GM12872 (cell line): ENCODE measurements around the gene ZC3HAV1L.

Experiments
- TF ChIP-seq, protein P1 (sequence below): IDR thresholded peaks from 3 replicates; pipeline ENCODE4 v1.5.1; 2011; ENCODE audit warnings: low read depth, mild to moderate bottlenecking, low read length, moderate library complexity; ENCODE audit not compliant: insufficient read depth

Gene ZC3HAV1L

DNA sequence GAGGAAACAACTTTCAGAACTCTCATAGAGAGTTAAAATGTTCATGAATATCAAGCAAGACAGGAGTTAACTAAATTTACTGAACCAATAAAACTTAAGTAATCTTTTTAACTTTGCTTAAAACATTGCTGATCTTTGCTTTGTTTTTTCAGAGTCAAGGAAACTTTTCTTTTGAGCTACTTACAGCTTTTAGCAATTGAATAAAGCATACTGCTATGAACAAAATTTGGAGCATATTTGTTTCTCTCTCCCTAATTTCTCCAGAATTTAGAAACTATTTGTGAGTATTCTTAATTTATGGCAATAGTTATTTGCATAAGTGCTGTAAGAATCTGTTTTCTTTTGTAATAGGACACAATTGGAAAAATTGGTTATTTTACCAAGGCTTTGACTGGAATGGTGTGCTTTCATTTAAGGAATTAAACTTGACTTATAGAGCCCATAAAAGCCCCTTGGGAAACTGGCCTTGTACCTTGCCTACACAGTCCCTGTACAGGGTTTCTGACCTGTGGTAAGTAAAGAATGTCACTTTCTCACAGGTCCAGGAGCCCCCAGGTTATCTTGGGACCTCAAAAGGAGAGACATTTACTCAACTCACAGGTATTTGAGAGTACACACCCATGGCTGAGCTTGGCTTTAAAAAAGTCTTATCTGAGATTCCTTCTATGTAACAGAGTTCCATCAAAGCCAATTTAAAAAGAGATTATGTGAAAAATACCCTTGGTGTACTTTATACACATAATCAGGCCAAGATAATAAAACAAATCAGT lies 31.3 kb downstream of the ZC3HAV1L start:
- TF ChIP-seq, protein P1, sequence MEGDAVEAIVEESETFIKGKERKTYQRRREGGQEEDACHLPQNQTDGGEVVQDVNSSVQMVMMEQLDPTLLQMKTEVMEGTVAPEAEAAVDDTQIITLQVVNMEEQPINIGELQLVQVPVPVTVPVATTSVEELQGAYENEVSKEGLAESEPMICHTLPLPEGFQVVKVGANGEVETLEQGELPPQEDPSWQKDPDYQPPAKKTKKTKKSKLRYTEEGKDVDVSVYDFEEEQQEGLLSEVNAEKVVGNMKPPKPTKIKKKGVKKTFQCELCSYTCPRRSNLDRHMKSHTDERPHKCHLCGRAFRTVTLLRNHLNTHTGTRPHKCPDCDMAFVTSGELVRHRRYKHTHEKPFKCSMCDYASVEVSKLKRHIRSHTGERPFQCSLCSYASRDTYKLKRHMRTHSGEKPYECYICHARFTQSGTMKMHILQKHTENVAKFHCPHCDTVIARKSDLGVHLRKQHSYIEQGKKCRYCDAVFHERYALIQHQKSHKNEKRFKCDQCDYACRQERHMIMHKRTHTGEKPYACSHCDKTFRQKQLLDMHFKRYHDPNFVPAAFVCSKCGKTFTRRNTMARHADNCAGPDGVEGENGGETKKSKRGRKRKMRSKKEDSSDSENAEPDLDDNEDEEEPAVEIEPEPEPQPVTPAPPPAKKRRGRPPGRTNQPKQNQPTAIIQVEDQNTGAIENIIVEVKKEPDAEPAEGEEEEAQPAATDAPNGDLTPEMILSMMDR: no peak

DNA sequence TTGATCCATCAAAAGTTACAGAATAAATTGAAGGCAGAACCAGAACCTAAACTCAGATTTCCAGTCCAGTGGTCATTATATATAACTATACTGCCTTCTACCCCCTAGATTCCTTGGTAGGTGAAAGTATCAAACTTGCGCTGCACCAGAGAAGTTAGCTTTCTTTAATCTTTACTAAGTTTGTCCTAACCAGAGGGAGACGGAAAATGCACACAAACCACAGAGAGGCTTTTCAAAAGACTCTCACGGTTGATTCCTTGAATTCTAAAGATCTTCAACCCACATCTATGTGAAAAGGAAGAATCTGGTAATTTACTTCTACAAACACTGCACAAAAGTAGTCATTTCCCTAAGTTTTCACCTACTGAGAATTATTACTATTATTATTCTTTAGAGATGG lies 36.4 kb downstream of the ZC3HAV1L start:
- TF ChIP-seq, protein P1: no peak

DNA sequence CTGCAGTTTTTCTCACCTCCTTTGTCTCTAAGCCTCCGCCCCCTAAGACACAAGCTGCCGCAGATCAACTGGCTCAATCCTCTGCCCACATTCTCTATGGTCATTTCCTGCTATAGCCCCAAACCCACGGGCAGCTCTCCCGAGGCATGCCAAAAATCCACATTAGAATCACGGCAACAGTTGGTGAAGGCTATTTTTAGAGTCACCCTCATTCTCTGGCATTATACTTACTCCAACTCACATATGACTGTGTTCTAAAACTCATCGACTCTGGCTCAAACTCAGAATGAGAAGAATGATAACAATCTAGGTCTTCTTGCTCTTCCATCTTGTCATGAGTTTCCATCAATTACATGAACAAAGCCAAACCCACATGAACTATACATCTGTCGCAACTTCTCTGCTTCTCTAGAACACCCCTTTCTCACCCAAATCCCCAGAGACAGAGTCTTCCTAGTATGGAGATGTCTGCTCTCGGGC lies 43.8 kb downstream of the ZC3HAV1L start:
- TF ChIP-seq, protein P1: no peak

DNA sequence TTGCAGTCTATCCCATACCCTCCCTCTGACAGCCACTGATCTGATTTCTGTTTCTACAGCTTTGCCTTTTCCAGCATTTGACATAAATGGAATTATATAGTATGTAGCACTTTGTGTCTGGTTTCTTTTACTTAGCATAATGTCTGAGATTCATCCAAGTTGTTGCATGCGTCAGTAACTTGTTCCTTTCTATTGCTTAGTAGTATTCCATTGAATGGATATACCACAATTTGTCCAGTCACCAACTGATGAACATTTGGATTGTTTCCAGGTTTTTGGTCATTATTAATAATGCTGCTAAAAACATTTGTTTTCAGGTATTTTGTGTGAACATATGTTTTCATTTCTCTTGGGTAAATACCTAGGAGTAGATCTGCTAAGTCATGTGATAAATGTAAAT lies 48.2 kb downstream of the ZC3HAV1L start:
- TF ChIP-seq, protein P1: no peak

- TF ChIP-seq, protein P1: no peak
Measured at GRCh38 chr7:138982204-138982623, 53.6 kb downstream of the ZC3HAV1L start.

DNA sequence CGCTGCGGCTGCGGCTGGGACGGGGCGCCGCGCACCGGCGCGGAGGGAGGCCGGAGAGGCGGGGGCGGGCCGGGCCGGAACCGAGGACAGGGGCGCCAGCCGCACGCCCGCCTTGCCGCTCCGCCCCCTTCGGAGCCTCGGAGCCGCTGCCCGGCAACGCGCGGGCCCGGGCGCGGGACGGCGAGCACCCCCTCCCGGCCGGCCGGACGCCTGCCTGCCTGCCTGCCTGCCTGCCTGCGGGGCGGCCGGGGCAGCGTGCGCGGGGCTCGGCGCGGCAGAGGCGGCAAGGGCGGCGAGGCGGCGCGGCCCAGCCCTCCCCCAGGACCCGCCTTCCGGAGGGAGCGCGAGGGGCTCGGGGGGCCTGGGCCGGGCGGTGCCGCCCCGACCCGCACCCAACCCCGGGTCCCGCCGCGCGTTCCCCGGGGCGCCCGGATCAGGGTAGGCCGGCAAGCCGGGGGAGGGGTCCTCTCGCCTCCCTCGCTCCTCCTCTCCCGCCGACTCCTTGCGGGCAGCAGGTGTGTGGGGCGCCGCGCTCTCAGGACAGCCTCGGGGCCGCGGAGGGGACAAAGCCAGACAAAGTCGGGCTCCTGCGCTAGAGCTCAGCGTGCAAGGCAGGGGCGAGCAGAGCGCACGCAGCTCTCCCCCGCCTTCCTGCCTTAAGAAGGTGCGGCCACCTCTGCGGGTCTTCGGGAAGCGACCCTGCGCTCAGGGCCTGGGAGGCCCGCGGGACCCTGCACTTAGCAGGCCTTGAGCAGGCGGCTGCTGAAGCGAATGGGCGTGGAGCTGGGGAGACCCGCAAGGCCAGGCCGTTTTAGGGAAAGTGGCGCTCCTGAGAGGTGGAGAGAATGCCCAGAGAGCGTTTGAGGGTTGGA lies 54.3 kb downstream of the ZC3HAV1L start, which contains the start of gene KIAA1549:
Gene KIAA1549, minus strand, starts transcription at position 58 of the 872 bp plus-strand sequence. CDS start 120 bp downstream, outside the sequence.
- TF ChIP-seq, protein P1: peak; percentile 20; the same call in 1 of the 3 replicates
